Esophagus (tissue), 2 donors: ENCODE measurements around the gene RSPH1. TPM values are rescaled to one million over a fixed set of nuclear protein-coding genes. Genes with fewer than 3 reads are reported as not detected.

Experiments
- H3K27ac ChIP-seq, 2 donors: one replicate each; pipeline ENCODE4 v1.5.1; 2013; ENCODE audit warnings: low read depth in 2 of 2, mild to moderate bottlenecking in 2 of 2, inconsistent platforms in 1 of 2, low read length in 1 of 2, moderate library complexity in 1 of 2
- H3K27me3 ChIP-seq, 2 donors: one replicate each; pipeline ENCODE4 v1.6.1; 2013; ENCODE audit warnings: low read length in 2 of 2, control low read depth in 1 of 2, mild to moderate bottlenecking in 1 of 2; ENCODE audit not compliant: insufficient read depth in 2 of 2, control insufficient read depth in 1 of 2
- H3K36me3 ChIP-seq, 2 donors: one replicate each; pipeline ENCODE4 v1.6.1; 2013; ENCODE audit warnings: low read length in 1 of 2; ENCODE audit not compliant: control insufficient read depth in 2 of 2, insufficient read depth in 2 of 2
- H3K4me1 ChIP-seq, 2 donors: one replicate each; pipeline ENCODE4 v1.6.1; 2013; ENCODE audit warnings: low read length in 1 of 2; ENCODE audit not compliant: control insufficient read depth in 2 of 2, insufficient read depth in 2 of 2
- H3K4me3 ChIP-seq, 2 donors: one replicate each; pipeline ENCODE4 v1.5.1; 2013; ENCODE audit warnings: low read length in 2 of 2, mild to moderate bottlenecking in 2 of 2, low read depth in 1 of 2, moderate library complexity in 1 of 2
- H3K9me3 ChIP-seq, 2 donors: one replicate each; pipeline ENCODE4 v1.6.1; 2013; ENCODE audit warnings: mild to moderate bottlenecking in 2 of 2, low read depth in 1 of 2, low read length in 1 of 2, moderate library complexity in 1 of 2; ENCODE audit not compliant: control insufficient read depth in 2 of 2, insufficient read depth in 1 of 2
- WGBS, 2 donors: extraction: QIAGEN DNeasy Blood & Tissue Kit; methylation state at CpG; one replicate each; pipeline ENCODE4 v1.1.7; 2013; 5-methylcytosine and 5-hydroxymethylcytosine counted together
- polyA plus RNA-seq, 2 donors: library from polyadenylated mRNA; stranded (reverse); fragments of 200-250 nt; gene quantifications; one replicate each; pipeline ENCODE4 v1.2.3, GENCODE V29; 2013
- donor health status: healthy with polysubstance abuse.
- donor health status: Bipolar disorder and iron deficiency.

Gene RSPH1
- polyA plus RNA-seq, 2 donors = 0.20 to 0.53 TPM

- Histone ChIP-seq H3K27me3 (no peaks in the 10 kb centered on the region), H3K4me3 (no peak overlapping the region), H3K36me3 (no peaks in the 10 kb centered on the region), H3K4me1 (peaks cover 0 to 4% of the 10 kb centered on the region in 2 donors), H3K9me3 (peaks cover 0 to 3% of the 10 kb centered on the region in 2 donors), H3K27ac (no peak overlapping the region)
- 76 to 78% methylated on average over 13 of the region's 13 CpGs for WGBS, 2 donors
Observed at GRCh38 chr21:42493109-42494060, 2.6 kb downstream of the RSPH1 start.

DNA sequence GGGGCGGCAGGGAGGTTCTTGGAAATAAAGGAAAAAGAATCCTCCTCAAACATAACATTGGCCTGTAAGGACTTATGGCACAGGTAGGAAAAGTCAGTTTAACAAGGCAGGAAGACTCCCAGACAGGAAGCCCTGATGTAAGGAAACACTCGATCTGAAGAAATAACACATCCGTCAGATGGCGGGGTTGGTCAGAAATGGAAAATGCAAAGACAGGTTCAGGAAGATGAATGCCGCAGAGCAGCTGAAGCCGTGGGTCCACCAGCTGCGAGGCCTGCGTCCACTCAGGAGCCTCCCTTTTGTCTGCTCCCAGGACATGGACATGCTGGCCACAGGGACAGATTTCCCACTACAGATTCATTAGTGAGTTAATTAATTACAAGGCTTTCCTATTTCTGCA is 3.8 kb downstream of the RSPH1 start:
- Histone ChIP-seq H3K36me3 (no peaks in the 10 kb centered on the region), H3K27me3 (no peaks in the 10 kb centered on the region), H3K4me3 (no peak overlapping the region), H3K27ac (no peak overlapping the region), H3K4me1 (peaks cover 0 to 4% of the 10 kb centered on the region in 2 donors), H3K9me3 (peaks cover 0 to 3% of the 10 kb centered on the region in 2 donors)
- 75% methylated on average over 8 of the region's 8 CpGs for WGBS, 2 donors

GRCh38 chr21:42491328-42491727 is 4.7 kb downstream of the RSPH1 start:
- no peak overlapping the region for H3K4me3 ChIP-seq
- H3K4me1 ChIP-seq = no peaks in the 10 kb centered on the region
- no peaks in the 10 kb centered on the region for H3K27me3 ChIP-seq
- H3K36me3 ChIP-seq = no peaks in the 10 kb centered on the region
- H3K27ac ChIP-seq = no peak overlapping the region
- peaks cover 0 to 3% of the 10 kb centered on the region in 2 donors for H3K9me3 ChIP-seq
- WGBS, 2 donors = 67 to 68% methylated on average over 1 of the region's 1 CpG

DNA sequence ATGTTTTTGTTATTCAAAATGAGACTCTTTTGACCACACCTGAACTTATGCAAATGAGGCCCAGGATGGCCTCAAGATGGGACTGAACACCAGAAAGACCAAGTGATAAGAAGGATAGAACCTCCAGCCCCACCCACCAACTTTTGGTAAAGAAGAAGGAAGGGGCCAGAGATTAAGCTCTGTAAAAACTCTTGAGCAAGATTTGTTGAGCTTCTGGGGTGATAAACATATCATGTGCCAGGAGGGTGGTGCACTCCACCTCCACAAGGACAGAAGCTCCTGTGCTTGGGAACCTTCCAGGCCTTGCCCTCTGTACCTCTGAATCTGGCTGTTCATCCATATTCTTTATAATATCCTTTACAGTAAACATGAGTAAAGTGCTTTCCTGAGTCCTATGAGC is 5.3 kb downstream of the RSPH1 start:
- Histone ChIP-seq H3K4me3 (no peak overlapping the region), H3K36me3 (no peaks in the 10 kb centered on the region), H3K27me3 (no peaks in the 10 kb centered on the region), H3K9me3 (peaks cover 0 to 3% of the 10 kb centered on the region in 2 donors), H3K4me1 (no peaks in the 10 kb centered on the region), H3K27ac (no peak overlapping the region)

GRCh38 chr21:42489991-42490390 is 6.0 kb downstream of the RSPH1 start:
- Histone ChIP-seq H3K9me3 (peaks cover 0 to 3% of the 10 kb centered on the region in 2 donors), H3K27me3 (no peaks in the 10 kb centered on the region), H3K36me3 (no peaks in the 10 kb centered on the region), H3K4me3 (no peak overlapping the region), H3K27ac (no peak overlapping the region), H3K4me1 (peaks cover 0 to 1% of the 10 kb centered on the region in 2 donors)
- 82 to 83% methylated on average over 4 of the region's 4 CpGs for WGBS, 2 donors

DNA sequence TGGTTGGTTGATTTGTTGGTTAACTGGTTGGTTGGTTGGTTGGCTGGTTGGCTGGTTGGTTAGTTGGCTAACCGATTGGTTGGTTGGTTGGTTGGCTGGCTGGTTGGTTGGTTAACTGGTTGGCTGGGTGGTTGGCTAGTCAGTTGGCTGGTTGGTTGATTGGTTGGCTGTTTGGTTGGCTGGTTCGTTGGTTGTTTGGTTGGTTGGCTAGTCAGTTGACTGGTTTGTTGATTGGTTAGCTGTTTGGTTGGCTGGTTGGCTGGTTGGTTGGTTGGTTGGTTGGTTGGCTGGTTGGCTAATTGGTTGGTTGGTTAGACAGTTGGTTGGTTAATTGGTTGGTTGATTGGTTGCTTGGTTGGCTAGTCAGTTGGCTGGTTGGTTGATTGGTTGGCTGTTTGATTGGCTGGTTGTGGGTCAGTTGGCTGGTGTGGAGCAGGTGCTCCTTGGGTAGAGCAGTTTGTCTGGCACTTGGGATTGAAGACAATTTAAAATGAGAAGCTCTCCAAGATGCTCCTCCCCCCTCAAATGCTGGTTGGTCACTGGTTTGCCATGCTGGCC is 6.9 kb downstream of the RSPH1 start:
- Histone ChIP-seq H3K4me3 (no peak overlapping the region), H3K4me1 (peaks cover 0 to 2% of the 10 kb centered on the region in 2 donors), H3K27me3 (no peaks in the 10 kb centered on the region), H3K27ac (no peak overlapping the region), H3K9me3 (peaks cover 0 to 3% of the 10 kb centered on the region in 2 donors), H3K36me3 (no peaks in the 10 kb centered on the region)
- WGBS, 2 donors = 64 to 80% methylated on average over 2 of the region's 2 CpGs

GRCh38 chr21:42486531-42486930 is 9.5 kb downstream of the RSPH1 start:
- Histone ChIP-seq H3K9me3 (peaks cover 0 to 3% of the 10 kb centered on the region in 2 donors), H3K4me3 (no peak overlapping the region), H3K36me3 (no peaks in the 10 kb centered on the region), H3K27me3 (no peaks in the 10 kb centered on the region), H3K4me1 (peaks cover 0 to 2% of the 10 kb centered on the region in 2 donors), H3K27ac (no peak overlapping the region)
- 33 to 39% methylated on average over 5 of the region's 5 CpGs for WGBS, 2 donors

DNA sequence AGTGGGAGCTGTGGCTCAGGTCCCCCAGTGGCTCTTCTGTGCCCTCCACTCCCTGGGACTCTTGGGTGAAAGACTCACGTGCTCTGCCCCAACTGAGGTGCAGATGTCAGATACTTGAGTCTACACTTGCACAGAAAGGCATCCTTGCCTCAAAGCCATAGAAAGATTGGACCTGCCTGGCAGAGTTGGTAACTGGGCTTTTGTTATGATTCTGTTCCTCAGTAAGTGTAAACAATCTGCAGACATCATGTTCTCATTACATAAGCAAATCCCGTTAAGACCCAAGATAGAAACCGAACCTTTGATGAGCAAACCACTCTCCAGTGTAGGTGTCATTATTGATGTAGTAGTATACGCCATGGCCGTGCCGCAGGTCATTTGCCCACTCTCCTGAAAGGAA is 10.0 kb downstream of the RSPH1 start:
- 69 to 79% methylated on average over 6 of the region's 6 CpGs for WGBS, 2 donors

GRCh38 chr21:42484966-42485365 is 11.1 kb downstream of the RSPH1 start:
- Histone ChIP-seq H3K27me3 (no peaks in the 10 kb centered on the region), H3K9me3 (peaks cover 0 to 1% of the 10 kb centered on the region in 2 donors), H3K27ac (no peak overlapping the region), H3K4me3 (no peak overlapping the region), H3K4me1 (peaks cover 0 to 2% of the 10 kb centered on the region in 2 donors), H3K36me3 (no peaks in the 10 kb centered on the region)
- 82 to 90% methylated on average over 7 of the region's 7 CpGs for WGBS, 2 donors

More for the DNA sequence above, 10.0 kb downstream of the RSPH1 start:
- Histone ChIP-seq H3K27me3 (no peaks in the 10 kb centered on the region), H3K4me1 (peaks cover 0 to 2% of the 10 kb centered on the region in 2 donors), H3K27ac (no peak overlapping the region), H3K9me3 (peaks cover 0 to 3% of the 10 kb centered on the region in 2 donors), H3K36me3 (no peaks in the 10 kb centered on the region), H3K4me3 (no peak overlapping the region)
